ENCODE measurements around the gene ANP32B.
"Not testable (repeated sequence)": the region's sequence is repeated elsewhere in the genome, so short reads cannot be mapped to it uniquely, and the experiment has no call there.

Gene ANP32B

GRCh38 chr9:97970165-97970564, 13.0 kb upstream of the ANP32B start:
- POLR2A ChIA-PET, result no interaction called here
- CTCF ChIA-PET, result interaction anchor here (2.5 to 3.2 kb wide), 3 partner anchors 8 to 13 kb away, joined by 8 to 17 read pairs (median 10); partner anchors contain the start of gene ANP32B
- no peak for DNase-seq (ENCODE audit: extremely low spot score)
- no peak for TF ChIP-seq CTCF (IDR thresholded peaks at IDR 0.05; ENCODE audit: control extremely low read depth, extremely low read depth, low read depth, missing control alignments)

GRCh38 chr9:97972753-97973152, 10.4 kb upstream of the ANP32B start:
- DNase-seq (ENCODE audit: extremely low spot score), result no peak
- ChIA-PET POLR2A (no interaction called here), CTCF (interaction anchor here (1.8 to 3.2 kb wide), 2 partner anchors 10 to 51 kb away, joined by 4 to 17 read pairs; partner anchors contain the start of genes ANP32B and TRMO)
- TF ChIP-seq CTCF (IDR thresholded peaks at IDR 0.05; ENCODE audit: control extremely low read depth, extremely low read depth, low read depth, missing control alignments), result no peak

GRCh38 chr9:97975376-97975775, 7.8 kb upstream of the ANP32B start:
- CTCF ChIA-PET, result no interaction called here
- no peak for DNase-seq (ENCODE audit: extremely low spot score)
- POLR2A ChIA-PET, result no interaction called here
- no peak for TF ChIP-seq CTCF (IDR thresholded peaks at IDR 0.05; ENCODE audit: control extremely low read depth, extremely low read depth, low read depth, missing control alignments)

- CTCF ChIA-PET; POLR2A ChIA-PET; DNase-seq (ENCODE audit: extremely low spot score): not testable (repeated sequence)
Measured at GRCh38 chr9:97976633-97977032, 6.5 kb upstream of the ANP32B start.

GRCh38 chr9:97978371-97979130, 4.6 kb upstream of the ANP32B start:
- CTCF ChIA-PET, result interaction anchor here (2.4 to 2.8 kb wide), 2 partner anchors 11 to 57 kb away, joined by 9 to 10 read pairs; partner anchors contain the start of gene TRMO
- TF ChIP-seq CTCF (IDR thresholded peaks at IDR 0.05; ENCODE audit: control extremely low read depth, extremely low read depth, low read depth, missing control alignments), result no peak
- POLR2A ChIA-PET, result no interaction called here
- no peak for DNase-seq (ENCODE audit: extremely low spot score)

- no peak for DNase-seq (ENCODE audit: extremely low spot score)
- POLR2A ChIA-PET, result no interaction called here
- CTCF ChIA-PET, result interaction anchor here (0.8 to 2.8 kb wide), 4 partner anchors 8 to 58 kb away, joined by 3 to 10 read pairs (median 6); partner anchors contain the start of gene TRMO
- no peak for TF ChIP-seq CTCF (IDR thresholded peaks at IDR 0.05; ENCODE audit: control extremely low read depth, extremely low read depth, low read depth, missing control alignments)
Measured at GRCh38 chr9:97979788-97980478, 3.2 kb upstream of the ANP32B start.

- POLR2A ChIA-PET, result no interaction called here
- no peak for TF ChIP-seq CTCF (IDR thresholded peaks at IDR 0.05; ENCODE audit: control extremely low read depth, extremely low read depth, low read depth, missing control alignments)
- DNase-seq (ENCODE audit: extremely low spot score), result no peak
- CTCF ChIA-PET, result interaction anchor here (1.4 to 2.8 kb wide), 4 partner anchors 13 to 58 kb away, joined by 3 to 10 read pairs (median 7); partner anchors contain the start of gene TRMO
Measured at GRCh38 chr9:97980479-97980803, 2.7 kb upstream of the ANP32B start.

Data from GM10248 (cell line).